GM19035 (cell line): Measurements from ENCODE around the gene SAG.

ENCODE experiments used
- ATAC-seq: cut with Tn5 transposase; IDR thresholded peaks from one replicate; pipeline ENCODE4 v1.9.1; 2021; ENCODE audit not compliant: unreplicated experiment

SAG gene

DNA sequence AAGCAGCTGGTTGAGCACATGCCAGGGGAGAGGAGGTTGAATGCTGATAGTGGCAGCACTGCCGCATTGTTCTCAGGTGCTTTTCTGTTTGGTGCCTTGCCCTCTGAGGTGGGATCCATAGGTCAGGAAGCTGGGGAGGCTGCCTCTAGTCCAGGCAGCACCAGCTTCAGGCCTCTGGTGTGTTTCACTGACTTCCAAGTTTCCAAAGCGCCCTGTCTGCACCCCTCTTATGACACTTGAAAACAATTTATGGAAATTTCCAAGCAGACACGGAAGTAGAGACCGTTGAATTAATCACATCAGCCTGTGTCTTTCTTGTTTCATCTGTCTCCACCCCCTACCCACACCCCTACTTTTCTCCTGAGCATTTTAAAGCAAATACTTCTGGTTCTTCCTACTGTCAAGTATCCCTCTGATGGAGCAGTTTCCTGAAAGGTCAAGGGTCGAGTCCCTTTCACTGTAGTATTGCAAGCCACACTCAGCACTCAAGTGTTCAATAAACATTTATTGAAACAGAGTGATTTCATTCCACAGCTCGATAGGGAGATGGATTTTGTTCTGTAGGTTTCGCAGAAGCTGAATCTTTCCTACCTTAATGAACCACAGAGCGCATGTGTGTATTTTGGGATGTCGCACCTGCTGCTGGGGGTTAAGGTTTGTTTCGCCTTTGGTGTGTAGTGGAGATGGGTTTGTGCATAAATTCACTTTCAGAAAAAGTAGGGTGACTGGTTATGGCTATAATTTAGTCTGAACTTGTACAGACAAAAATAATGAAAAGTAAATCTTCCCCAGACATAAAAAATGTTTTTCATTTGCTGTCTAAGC lies 68.1 kb downstream of the SAG start:
- ATAC-seq, result no peak

DNA sequence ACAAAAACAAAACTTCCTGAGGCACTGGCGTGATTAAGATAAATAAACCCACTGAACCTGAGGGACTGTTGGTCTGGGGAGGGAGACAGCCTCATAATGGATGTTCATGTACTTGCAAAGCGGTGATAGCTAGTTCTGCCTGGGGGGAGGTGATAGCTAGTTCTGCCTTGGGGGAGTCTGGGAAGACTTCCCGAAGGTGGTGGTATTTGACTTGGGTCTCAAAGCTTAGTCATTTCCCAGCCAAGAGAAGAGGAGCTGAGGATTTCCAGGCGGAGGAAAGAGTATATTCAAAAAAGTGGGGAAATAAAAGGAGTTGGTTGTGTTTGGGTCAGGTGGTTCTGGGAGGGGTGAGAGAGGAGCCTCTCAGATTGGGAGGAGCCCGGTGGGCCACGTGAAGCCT lies 71.4 kb downstream of the SAG start:
- ATAC-seq, result no peak

DNA sequence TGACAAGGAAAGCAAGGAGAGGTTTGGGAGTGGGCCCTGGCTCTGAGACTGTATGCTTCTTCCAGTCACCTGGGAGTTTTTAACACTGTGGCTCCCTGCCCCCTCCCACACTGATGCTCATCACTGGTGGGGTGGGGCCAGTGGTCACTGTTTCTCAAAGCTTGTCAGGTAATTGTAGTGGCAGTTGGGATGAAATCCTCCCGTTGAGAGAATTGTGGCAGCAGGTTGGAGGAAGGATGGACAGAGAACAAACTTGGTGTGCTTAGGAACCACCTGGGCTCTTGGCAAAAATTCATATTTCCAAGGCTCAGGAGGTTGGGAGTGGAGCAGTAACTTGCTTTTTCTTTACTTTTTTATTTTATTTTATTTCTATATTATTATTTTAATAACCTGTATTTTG lies 71.8 kb downstream of the SAG start:
- ATAC-seq, result no peak

DNA sequence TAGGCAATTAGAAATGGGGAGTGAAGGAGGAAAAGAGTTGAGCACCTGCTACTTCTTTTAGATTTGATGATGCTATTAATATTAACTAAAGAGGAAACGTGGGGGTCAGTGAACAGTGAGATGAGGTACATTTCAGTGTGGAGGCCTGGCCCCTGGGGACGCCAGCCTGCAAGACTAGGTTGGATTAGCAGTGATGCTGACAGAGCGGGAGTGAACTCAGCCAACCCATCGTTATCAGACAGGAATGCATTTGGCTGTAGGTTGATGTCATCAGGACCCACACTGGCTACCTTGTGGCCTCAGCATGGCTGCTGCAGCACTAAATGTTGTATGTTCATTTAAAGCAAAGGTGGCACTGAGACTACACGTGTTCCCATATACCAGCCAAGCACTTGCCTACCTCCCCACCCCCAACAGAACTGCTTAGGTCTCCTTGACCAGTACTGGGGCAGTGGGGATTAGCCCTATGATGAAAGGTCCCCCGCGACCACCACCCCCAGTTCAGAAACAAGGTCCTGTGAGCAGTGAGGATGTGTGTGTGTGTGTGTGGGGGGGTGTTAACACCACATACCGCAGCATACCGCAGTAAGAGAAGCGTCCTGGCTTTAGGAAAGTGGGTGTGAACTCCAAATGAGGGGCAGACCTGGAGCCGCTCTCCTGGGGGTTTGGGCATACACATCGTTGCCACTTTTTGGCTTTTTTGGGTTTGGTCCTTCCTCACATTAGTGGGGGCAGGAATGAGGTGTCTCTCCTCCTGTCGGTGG lies 72.7 kb downstream of the SAG start:
- ATAC-seq, result no peak

DNA sequence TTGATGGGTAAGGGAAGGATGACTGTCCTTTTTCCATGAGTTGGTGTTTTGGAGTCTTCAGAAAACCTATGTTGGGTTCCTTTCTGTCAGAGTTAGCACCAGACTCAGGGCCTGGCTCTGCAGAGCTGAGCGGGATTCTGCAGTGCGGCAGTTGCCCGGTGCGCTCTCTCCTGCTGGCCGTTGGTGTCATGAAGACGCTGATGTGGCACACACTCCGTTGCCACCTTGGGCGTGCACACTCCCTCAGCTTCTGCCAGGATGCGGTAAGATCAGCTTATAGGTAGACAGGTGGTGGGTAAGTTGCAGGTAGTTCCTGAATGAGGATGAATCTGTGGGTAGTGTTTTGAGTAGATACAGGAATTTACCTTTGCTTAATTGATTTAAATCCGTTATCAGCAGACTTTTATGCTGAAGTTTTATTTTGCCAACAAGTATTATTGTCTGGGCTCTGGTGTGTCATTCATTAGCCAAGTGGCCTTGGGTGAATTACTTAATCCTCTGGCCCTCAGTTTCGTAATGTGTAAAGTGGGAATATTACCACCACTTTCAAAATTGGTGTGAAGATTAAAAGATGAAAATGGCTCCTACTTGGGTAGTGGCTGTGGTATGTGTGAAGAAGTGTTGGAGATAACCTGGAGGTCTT lies 73.5 kb downstream of the SAG start:
- ATAC-seq, result no peak

DNA sequence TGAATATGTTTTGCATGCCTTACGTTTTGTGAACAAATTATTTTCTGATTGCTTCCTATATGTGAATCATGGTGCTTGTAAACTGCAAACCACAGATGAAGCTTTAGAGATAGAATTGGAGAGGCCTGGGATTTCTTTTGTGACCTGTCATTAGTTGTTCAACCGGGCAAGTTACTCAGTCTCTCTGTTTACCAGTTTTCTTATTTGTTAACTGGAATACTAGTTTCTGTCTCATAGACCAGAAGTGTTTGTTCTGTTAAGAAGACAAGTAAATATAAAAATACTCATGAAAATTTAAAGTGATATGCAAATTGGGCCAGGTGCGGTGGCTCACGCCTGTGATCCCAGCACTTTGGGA lies 74.0 kb downstream of the SAG start:
- ATAC-seq, result no peak

DNA sequence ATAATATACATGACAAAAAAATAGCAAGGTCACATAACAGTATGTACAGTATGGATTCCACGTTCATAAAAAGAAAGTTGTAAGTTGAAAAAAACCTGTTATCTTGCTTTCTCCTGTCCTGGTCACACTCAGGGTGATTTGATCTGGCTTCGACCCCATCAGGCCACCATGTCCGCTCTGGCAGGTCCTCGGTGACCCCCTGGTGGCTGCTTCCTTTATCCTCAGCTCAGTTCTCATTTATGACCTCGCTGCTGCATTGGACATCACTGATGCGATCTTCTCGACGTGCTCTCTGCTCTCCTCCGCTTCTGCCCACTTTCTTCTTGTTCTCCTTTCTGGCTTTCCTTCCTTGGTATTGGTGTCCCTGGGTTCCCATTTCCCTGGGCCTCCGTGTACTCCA lies 76.4 kb downstream of the SAG start:
- no peak for ATAC-seq

DNA sequence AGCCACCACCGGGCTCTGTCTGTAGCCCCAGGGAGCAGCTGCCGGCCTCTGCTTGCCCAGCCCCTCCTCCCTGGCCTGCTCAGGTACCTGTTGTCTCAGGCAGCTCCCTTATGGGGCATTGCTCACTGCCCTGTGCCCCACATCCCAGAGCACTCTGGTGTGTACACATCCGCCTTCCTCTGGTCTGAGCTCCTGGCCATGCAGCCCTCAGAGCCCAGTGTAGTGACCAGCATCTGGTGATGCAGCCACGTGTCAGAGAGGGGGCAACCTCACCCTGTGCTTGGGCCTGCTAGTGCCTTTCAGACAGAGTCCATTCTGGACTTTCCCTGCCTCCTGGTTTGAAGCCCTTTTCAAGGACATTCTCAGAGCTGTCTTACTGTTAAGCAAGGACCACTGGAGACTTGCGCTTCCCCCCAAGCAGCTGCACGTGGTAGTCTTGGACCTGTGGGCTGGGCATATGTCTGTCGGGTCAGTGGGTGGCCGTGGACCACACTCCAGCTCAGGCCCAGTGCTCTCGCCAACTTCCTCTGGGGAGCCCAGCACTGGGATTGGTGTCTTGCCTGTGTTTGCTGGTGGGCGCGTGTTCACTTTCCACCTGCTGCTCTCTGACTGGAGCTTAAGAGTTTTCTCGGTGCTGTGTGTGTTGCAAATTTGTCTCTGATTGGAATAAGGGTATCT lies 77.3 kb downstream of the SAG start:
- ATAC-seq, result peak; percentile 6

DNA sequence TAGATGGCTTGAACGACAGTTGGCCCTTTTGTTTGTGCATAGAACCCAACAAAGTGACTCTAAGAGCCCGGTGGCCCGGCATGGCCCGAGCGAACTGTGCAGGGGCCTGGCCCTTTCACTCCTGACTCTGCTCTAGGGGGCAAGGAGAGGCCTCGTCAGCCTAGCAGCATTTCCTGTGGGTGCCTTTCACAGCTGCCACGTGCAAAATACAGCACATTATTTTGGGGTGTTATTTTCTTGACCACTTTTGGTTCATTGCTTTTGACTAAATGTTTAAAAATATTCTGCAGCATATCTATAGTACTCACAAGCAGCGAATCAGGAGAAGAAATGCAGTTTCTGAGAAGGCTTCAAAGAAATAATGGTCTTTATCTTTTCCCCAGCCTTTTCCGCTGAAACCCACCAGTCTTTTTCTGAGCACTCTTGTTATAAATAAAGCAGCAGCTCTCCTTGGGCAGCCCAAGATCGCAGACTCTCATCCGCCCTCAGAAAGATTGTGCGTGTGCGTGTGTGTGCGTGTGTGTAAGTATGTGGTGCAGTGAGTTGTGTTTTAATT lies 78.0 kb downstream of the SAG start:
- peak; percentile 74 for ATAC-seq

DNA sequence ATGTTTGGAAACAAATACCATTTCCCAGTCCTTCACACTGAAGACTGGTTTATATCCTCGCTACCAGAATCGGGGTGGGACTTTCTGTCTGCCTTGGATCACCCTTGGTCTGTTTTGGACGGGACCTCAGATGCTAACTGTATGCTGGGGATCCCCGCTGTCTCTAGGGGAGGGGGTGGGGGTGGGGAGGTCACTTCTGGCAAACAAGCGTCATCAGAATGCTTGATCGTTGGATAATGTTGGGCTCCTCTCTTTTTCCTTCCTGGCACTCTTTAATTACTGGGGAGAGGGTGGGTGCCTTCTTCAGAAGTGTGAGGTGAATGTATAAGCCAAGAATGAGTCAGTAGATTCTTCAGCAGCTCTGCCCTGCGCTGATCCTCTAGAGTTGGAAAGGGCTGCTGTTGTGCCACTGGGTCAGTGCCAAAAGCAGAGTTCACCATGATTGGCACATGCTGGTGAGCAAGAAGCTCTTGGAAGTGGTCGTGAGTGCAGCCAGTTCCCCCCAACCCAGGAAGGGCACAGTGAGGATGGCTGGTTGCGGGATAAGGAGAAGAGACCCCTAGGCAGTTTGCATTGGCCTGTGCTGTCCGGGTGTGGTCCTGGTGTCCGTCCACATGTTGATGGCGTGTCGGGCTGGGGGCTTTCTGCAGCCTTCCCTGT lies 78.9 kb downstream of the SAG start:
- ATAC-seq, result no peak

DNA sequence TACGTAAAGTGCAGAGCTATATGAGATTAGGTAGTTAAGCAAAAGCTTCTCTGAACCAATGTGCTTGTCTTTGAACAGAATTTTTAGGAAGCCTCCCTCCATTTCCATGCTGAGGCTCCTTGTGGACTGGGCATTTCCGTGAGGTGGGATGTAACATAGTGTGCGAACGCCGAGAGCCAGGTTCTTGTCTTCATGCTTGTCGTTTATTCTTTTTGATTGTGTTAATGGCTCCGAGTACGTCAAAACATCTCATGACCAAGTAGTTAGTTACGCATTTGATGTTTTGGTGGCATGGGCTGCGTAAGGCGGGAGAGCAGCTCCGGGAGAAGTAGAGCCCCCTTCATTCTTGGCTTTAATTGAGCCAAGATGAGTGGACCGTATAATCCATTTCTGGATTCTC lies 79.6 kb downstream of the SAG start:
- no peak for ATAC-seq

DNA sequence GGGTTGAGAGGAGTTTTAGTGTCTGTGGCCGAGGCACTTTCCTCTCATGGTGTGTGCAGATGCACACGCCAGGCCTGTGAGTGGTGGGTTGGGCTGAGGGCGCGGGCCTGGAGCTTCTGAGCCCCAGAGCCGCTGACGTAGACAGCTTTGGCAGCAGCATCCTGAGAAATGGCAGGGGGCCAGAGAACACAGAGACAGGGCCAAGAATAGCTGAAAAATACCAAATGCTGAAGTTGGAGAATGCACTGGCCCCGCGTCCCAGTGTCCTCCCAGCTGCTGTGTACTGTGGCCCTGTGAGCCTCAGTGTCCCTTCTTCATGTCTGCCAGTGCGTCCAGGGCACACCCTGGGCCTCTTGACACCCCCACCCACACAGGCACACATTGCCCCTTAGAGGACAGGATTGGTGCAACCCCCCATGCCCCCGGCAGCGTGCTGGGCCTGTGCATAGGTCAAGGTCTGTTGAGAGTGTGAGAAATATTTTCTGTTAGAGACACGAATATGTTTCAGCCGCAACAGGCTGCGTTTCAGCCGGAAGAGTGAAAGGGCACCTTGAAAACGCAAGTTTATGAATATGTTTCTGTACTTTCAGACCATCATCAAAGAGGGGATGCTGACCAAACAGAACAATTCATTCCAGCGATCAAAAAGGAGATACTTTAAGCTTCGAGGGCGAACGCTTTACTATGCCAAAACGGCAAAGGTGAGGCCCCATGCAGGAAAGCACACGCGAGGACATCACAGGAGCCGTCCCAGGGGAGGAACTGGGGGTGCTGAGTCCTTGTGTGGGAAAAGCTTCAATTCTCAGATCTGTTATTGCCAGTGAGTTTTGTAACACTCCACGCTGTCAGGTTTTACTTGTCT lies 80.3 kb downstream of the SAG start:
- ATAC-seq, result no peak

DNA sequence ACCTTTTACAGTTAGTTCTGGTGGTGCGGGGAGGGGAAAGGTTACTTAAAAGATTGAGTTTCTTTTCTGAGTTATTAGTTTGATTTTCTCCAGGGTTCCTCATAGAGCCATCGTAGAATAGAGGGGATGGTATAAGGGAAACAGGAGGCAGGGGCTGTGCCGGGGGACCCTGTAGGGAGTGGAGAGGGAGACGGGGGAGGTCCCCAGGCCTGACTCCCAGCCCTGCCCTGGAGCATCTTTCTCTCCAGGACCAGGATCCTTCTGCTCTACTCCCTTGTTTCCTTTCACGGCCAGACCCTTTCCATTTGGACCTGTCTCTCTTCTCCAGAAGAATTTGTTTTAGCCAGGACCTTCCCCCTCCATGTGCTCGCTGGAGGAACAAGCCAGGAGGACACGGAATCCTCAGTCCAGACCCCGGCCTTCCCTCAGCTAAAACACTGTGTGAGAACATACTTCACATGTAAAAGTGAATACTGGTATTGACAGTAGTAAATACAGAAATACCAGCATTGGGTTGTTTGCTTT lies 82.0 kb downstream of the SAG start:
- ATAC-seq, result no peak

DNA sequence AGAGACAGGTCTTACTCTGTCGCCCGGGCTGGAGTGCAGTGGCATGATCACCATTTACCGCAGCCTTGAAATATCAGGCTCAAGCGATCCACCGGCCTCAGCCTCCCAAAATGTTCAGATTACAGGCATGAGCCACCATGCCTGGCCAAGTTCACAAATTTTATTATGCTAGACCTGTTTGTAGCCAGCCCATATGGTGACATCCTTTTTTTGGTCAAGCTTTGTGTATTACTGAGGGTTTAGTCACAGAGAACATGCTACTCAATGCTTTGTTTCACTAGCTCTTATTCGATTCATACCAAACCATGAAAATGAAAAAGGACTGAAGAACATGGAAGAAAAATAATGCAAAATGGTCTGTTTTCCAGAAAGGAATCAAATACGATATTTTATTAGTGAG lies 88.1 kb downstream of the SAG start:
- ATAC-seq, result no peak
